GM19324 (cell line): Measurements from ENCODE around the gene PTX3.

Experiments used
- ATAC-seq: cut with Tn5 transposase; IDR thresholded peaks from one replicate; pipeline ENCODE4 v1.9.1; 2021; ENCODE audit warnings: mild to moderate bottlenecking, moderate library complexity; ENCODE audit not compliant: unreplicated experiment, low FRiP score

Gene PTX3

GRCh38 chr3:157469561-157470294, 33.1 kb downstream of the PTX3 start:
- no peak for ATAC-seq

- no peak for ATAC-seq
Observed at GRCh38 chr3:157471064-157471463, 34.4 kb downstream of the PTX3 start.

GRCh38 chr3:157472648-157473047, 36.0 kb downstream of the PTX3 start:
- ATAC-seq = no peak

- no peak for ATAC-seq
Observed at GRCh38 chr3:157475921-157476414, 39.3 kb downstream of the PTX3 start.

GRCh38 chr3:157477441-157477840, 40.8 kb downstream of the PTX3 start:
- no peak for ATAC-seq

GRCh38 chr3:157479464-157480243, 43.0 kb downstream of the PTX3 start:
- ATAC-seq = no peak

- no peak for ATAC-seq
Observed at GRCh38 chr3:157487339-157487738, 50.7 kb downstream of the PTX3 start.

- ATAC-seq = no peak
Observed at GRCh38 chr3:157488144-157488543, 51.5 kb downstream of the PTX3 start.

GRCh38 chr3:157491136-157491535, 54.5 kb downstream of the PTX3 start:
- no peak for ATAC-seq
